GM21526 (cell line): Measurements from ENCODE around the gene COG2.

ENCODE experiments used
- ATAC-seq: cut with Tn5 transposase; IDR thresholded peaks from one replicate; pipeline ENCODE4 v1.9.1; 2021; ENCODE audit warnings: moderate library complexity; ENCODE audit not compliant: unreplicated experiment, low FRiP score

Gene COG2

GRCh38 chr1:230668227-230668626 lies 25.9 kb downstream of the COG2 start:
- no peak for ATAC-seq

GRCh38 chr1:230669543-230669942 lies 27.3 kb downstream of the COG2 start:
- no peak for ATAC-seq

GRCh38 chr1:230674581-230674980 lies 32.3 kb downstream of the COG2 start:
- ATAC-seq = no peak

GRCh38 chr1:230677200-230677599 lies 34.9 kb downstream of the COG2 start:
- no peak for ATAC-seq

- no peak for ATAC-seq
Observed at GRCh38 chr1:230679192-230679591, 36.9 kb downstream of the COG2 start.

GRCh38 chr1:230679825-230680224 lies 37.5 kb downstream of the COG2 start:
- ATAC-seq = no peak

- no peak for ATAC-seq
Observed at GRCh38 chr1:230680300-230681025, 38.2 kb downstream of the COG2 start.

- ATAC-seq = no peak
Observed at GRCh38 chr1:230681599-230681998, 39.3 kb downstream of the COG2 start.

- no peak for ATAC-seq
Observed at GRCh38 chr1:230682274-230682673, 40.0 kb downstream of the COG2 start.

GRCh38 chr1:230682882-230683610 lies 40.8 kb downstream of the COG2 start:
- ATAC-seq = no peak

- ATAC-seq = no peak
Observed at GRCh38 chr1:230684146-230684545, 41.9 kb downstream of the COG2 start.

- ATAC-seq = no peak
Observed at GRCh38 chr1:230684998-230685397, 42.7 kb downstream of the COG2 start.

- ATAC-seq = no peak
Observed at GRCh38 chr1:230686747-230687146, 44.5 kb downstream of the COG2 start.

- ATAC-seq = no peak
Observed at GRCh38 chr1:230690101-230690500, 47.8 kb downstream of the COG2 start.

GRCh38 chr1:230691615-230692014 lies 49.3 kb downstream of the COG2 start:
- ATAC-seq = no peak

- ATAC-seq = no peak
Observed at GRCh38 chr1:230693221-230693620, 50.9 kb downstream of the COG2 start.

GRCh38 chr1:230693777-230694176 lies 51.5 kb downstream of the COG2 start:
- ATAC-seq = no peak

- ATAC-seq = no peak
Observed at GRCh38 chr1:230694464-230694863, 52.2 kb downstream of the COG2 start.

- ATAC-seq = no peak
Observed at GRCh38 chr1:230694991-230695390, 52.7 kb downstream of the COG2 start.

GRCh38 chr1:230696218-230696617 lies 53.9 kb downstream of the COG2 start:
- ATAC-seq = no peak

GRCh38 chr1:230696722-230697437 lies 54.6 kb downstream of the COG2 start:
- ATAC-seq = no peak
